A549 (cell line): ENCODE measurements around the gene PHYH.

Experiments
- CTCF ChIP-seq: fragments of >200 bp; sonication (Bioruptor Twin); formaldehyde crosslinking; IDR thresholded peaks from 3 replicates; pipeline ENCODE4 v1.5.1; 2016
- EP300 ChIP-seq, 2 experiments: fragments of >200 bp; sonication (Bioruptor Twin); formaldehyde crosslinking; IDR thresholded peaks; 2 replicates in 1 of 2; 3 replicates in 1 of 2; pipeline ENCODE4 v1.6.1; 2016 to 2017
- HDAC2 ChIP-seq: fragments of 200-600 bp; sonication (generic); IDR thresholded peaks from 2 replicates; pipeline ENCODE4 v1.6.1; 2016
- POLR2A ChIP-seq: IDR thresholded peaks from 2 replicates; pipeline ENCODE4 v1.6.1; 2012; ENCODE audit warnings: mild to moderate bottlenecking, low read length
- RCOR1 ChIP-seq: fragments of 150-350 bp; IDR thresholded peaks from 2 replicates; pipeline ENCODE4 v1.6.1; 2014; ENCODE audit warnings: antibody characterized with exemption, low read length, low read depth
- SMC3 ChIP-seq: fragments of >200 bp; sonication (Bioruptor Twin); formaldehyde crosslinking; IDR thresholded peaks from 3 replicates; pipeline ENCODE4 v1.6.1; 2018; ENCODE audit warnings: inconsistent platforms
- TF ChIP-seq, protein P1 (sequence below): fragments of 250-450 bp; sonication (Bioruptor Pico); IDR thresholded peaks from 2 replicates; pipeline ENCODE4 v1.5.0; 2020; ENCODE audit warnings: low read depth, mild to moderate bottlenecking, moderate library complexity

- TF ChIP-seq EP300 (IDR thresholded peaks at IDR 0.05) (no peak), RCOR1 (no peak), POLR2A (no peak), HDAC2 (no peak), CTCF (no peak), SMC3 (no peak)
- TF ChIP-seq, protein P1, sequence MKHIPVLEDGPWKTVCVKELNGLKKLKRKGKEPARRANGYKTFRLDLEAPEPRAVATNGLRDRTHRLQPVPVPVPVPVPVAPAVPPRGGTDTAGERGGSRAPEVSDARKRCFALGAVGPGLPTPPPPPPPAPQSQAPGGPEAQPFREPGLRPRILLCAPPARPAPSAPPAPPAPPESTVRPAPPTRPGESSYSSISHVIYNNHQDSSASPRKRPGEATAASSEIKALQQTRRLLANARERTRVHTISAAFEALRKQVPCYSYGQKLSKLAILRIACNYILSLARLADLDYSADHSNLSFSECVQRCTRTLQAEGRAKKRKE (CRISPR knock-in tag) = no peak
These were observed 43.2 kb downstream of the PHYH start for GRCh38 chr10:13256627-13257026.
